Loucy (cell line): ENCODE results near the gene SRXN1.

Source experiments
- H2AFZ ChIP-seq: fragments of 200-600 bp; sonication (generic); 2 replicates; pipeline ENCODE4 v1.6.0; 2016; ENCODE audit warnings: antibody characterized with exemption, mild to moderate bottlenecking, low read length, moderate library complexity
- H3F3A ChIP-seq: fragments of 200-600 bp; 2 replicates; pipeline ENCODE4 v1.6.0; 2016; ENCODE audit warnings: antibody characterized with exemption, low read depth, mild to moderate bottlenecking
- H3K27me3 ChIP-seq: fragments of 200-600 bp; sonication (generic); 2 replicates; pipeline ENCODE4 v1.6.1; 2014; ENCODE audit warnings: low read length, mild to moderate bottlenecking; ENCODE audit not compliant: insufficient read depth, poor library complexity, severe bottlenecking
- H3K36me3 ChIP-seq: fragments of 200-600 bp; sonication (generic); 2 replicates; pipeline ENCODE4 v1.6.1; 2016; ENCODE audit warnings: low read length; ENCODE audit not compliant: insufficient read depth
- H3K4me1 ChIP-seq: fragments of 200-600 bp; sonication (generic); 2 replicates; pipeline ENCODE4 v1.5.1; 2014; ENCODE audit warnings: low read length, mild to moderate bottlenecking; ENCODE audit not compliant: insufficient read depth, poor library complexity, severe bottlenecking
- H3K4me2 ChIP-seq: fragments of 200-600 bp; sonication (generic); 2 replicates; pipeline ENCODE4 v1.6.0; 2014; ENCODE audit warnings: antibody characterized with exemption, low read length, low read depth, mild to moderate bottlenecking; ENCODE audit not compliant: poor library complexity, severe bottlenecking
- H3K4me3 ChIP-seq: fragments of 200-600 bp; sonication (generic); 2 replicates; pipeline ENCODE4 v1.5.1; 2014; ENCODE audit warnings: low read length, mild to moderate bottlenecking, mixed read lengths; ENCODE audit not compliant: poor library complexity, severe bottlenecking
- H3K79me2 ChIP-seq: fragments of 200-600 bp; sonication (generic); 2 replicates; pipeline ENCODE4 v1.6.1; 2014; ENCODE audit warnings: low read length; ENCODE audit not compliant: insufficient read depth
- H3K9ac ChIP-seq: fragments of 200-600 bp; sonication (generic); 2 replicates; pipeline ENCODE4 v1.6.0; 2014; ENCODE audit warnings: mild to moderate bottlenecking, low read depth, low read length, moderate library complexity; ENCODE audit not compliant: poor library complexity, severe bottlenecking
- H3K9me2 ChIP-seq: fragments of 200-600 bp; sonication (generic); replicated peaks from 2 replicates; pipeline ENCODE4 v1.6.1; 2016; ENCODE audit warnings: low read depth, low read length, mixed read lengths
- H3K9me3 ChIP-seq: fragments of 200-600 bp; sonication (generic); 2 replicates; pipeline ENCODE4 v1.6.1; 2014; ENCODE audit warnings: mild to moderate bottlenecking, antibody characterized with exemption, low read length, low read depth; ENCODE audit not compliant: insufficient read depth
- H4K20me1 ChIP-seq: fragments of 200-600 bp; sonication (generic); 2 replicates; pipeline ENCODE4 v1.6.0; 2014; ENCODE audit warnings: antibody characterized with exemption, low read length, mild to moderate bottlenecking; ENCODE audit not compliant: insufficient read depth, poor library complexity, severe bottlenecking
- CTCF ChIP-seq: fragments of 200-600 bp; sonication (generic); conservative IDR thresholded peaks from 2 replicates; pipeline ENCODE4 v1.5.1; 2014; ENCODE audit warnings: mild to moderate bottlenecking, antibody characterized with exemption, low read length
- EZH2phosphoT487 ChIP-seq: fragments of 200-600 bp; IDR thresholded peaks from 2 replicates; pipeline ENCODE4 v1.6.1; 2018; ENCODE audit warnings: antibody characterized with exemption, mild to moderate bottlenecking, moderate library complexity, borderline replicate concordance

The SRXN1 gene

GRCh38 chr20:600141-600540, 52.9 kb downstream of the SRXN1 start:
- Histone ChIP-seq H3K9me2 (no peaks in the 10 kb centered on the region), H3K79me2 (no peaks in the 10 kb centered on the region), H3K9me3 (no peaks in the 10 kb centered on the region), H3K4me3 (no peak overlapping the region), H4K20me1 (no peaks in the 10 kb centered on the region), H3K36me3 (no peaks in the 10 kb centered on the region), H3K9ac (no peak overlapping the region), H2AFZ (no peak overlapping the region), H3F3A (no peaks in the 10 kb centered on the region), H3K4me2 (no peak overlapping the region), H3K27me3 (no peaks in the 10 kb centered on the region), H3K4me1 (no peaks in the 10 kb centered on the region)
- no peak for TF ChIP-seq CTCF
- TF ChIP-seq EZH2phosphoT487: no peak

GRCh38 chr20:598133-598850, 54.7 kb downstream of the SRXN1 start:
- no peaks in the 10 kb centered on the region for H3K36me3 ChIP-seq
- TF ChIP-seq CTCF (no peak), EZH2phosphoT487 (no peak)

GRCh38 chr20:597560-597959, 55.4 kb downstream of the SRXN1 start:
- H3K36me3 ChIP-seq: no peaks in the 10 kb centered on the region
- no peak overlapping the region for H3K4me3 ChIP-seq
- H3K9ac ChIP-seq: no peak overlapping the region
- no peaks in the 10 kb centered on the region for H3K9me2 ChIP-seq
- no peaks in the 10 kb centered on the region for H3K9me3 ChIP-seq
- no peak overlapping the region for H3K4me2 ChIP-seq
- H3K79me2 ChIP-seq: no peaks in the 10 kb centered on the region
- no peaks in the 10 kb centered on the region for H3K4me1 ChIP-seq
- no peaks in the 10 kb centered on the region for H3F3A ChIP-seq
- H4K20me1 ChIP-seq: no peaks in the 10 kb centered on the region
- TF ChIP-seq EZH2phosphoT487 (no peak), CTCF (no peak)
- H3K27me3 ChIP-seq: no peaks in the 10 kb centered on the region
- no peak overlapping the region for H2AFZ ChIP-seq

More at GRCh38 chr20:598133-598850, 54.7 kb downstream of the SRXN1 start:
- Histone ChIP-seq H3K79me2 (no peaks in the 10 kb centered on the region), H3K4me2 (no peak overlapping the region), H3K9me2 (no peaks in the 10 kb centered on the region), H3F3A (no peaks in the 10 kb centered on the region), H4K20me1 (no peaks in the 10 kb centered on the region), H3K4me1 (no peaks in the 10 kb centered on the region), H3K27me3 (no peaks in the 10 kb centered on the region), H3K9me3 (no peaks in the 10 kb centered on the region), H2AFZ (no peak overlapping the region), H3K9ac (no peak overlapping the region), H3K4me3 (no peak overlapping the region)
